Measurements from ENCODE around the gene CFAP119.

The CFAP119 gene

DNA sequence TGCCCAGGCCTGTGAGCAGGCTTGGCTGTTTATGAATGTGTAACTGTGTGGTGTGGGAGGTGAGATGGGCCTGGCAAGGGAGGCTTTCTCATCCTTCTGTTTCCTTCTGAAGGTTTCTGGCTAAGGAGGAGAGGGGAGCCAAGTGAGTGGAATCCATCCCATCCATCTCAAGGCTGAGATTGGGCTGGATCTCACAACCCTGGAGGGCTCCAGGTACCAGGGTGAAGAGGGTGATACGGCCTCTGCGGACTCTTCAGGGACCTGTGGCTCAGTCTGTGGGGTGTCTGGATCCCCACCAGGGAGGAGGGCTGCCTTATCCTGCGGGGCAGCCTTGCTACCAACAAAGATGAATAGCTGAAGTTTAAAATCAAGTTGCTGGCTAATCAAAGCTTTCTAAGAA is 18.2 kb upstream of the CFAP119 start:
- H3K4me3 ChIP-seq (replicated peaks in 1 of 2; ENCODE audit: low read depth in 2 of 2, low read length in 2 of 2) = no peak overlapping the region
- TF ChIP-seq, protein P1, sequence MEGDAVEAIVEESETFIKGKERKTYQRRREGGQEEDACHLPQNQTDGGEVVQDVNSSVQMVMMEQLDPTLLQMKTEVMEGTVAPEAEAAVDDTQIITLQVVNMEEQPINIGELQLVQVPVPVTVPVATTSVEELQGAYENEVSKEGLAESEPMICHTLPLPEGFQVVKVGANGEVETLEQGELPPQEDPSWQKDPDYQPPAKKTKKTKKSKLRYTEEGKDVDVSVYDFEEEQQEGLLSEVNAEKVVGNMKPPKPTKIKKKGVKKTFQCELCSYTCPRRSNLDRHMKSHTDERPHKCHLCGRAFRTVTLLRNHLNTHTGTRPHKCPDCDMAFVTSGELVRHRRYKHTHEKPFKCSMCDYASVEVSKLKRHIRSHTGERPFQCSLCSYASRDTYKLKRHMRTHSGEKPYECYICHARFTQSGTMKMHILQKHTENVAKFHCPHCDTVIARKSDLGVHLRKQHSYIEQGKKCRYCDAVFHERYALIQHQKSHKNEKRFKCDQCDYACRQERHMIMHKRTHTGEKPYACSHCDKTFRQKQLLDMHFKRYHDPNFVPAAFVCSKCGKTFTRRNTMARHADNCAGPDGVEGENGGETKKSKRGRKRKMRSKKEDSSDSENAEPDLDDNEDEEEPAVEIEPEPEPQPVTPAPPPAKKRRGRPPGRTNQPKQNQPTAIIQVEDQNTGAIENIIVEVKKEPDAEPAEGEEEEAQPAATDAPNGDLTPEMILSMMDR (IDR thresholded peaks at IDR 0.05; ENCODE audit: low read depth, low read length) = no peak
- no peak for DNase-seq (ENCODE audit: low read depth in 2 of 2)

DNA sequence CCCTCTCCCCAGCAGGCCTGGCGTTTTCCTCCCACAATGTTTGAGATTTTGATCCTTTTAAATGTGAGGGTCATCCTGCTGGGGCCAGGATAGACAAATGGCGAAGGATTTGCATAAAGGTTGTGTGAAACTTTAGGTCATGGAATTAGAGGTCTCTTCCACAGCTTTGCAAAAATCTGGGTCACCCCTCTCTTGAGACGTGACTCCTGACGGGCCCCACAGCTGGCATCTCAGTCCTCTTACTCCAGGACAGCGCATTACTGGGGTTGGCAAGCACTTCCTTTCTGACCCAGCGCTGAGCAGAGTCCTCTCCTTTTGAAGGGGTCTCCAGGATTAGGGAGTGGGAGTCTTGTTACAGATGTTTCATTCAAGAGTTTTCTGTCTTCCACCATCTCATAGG is 17.7 kb upstream of the CFAP119 start:
- DNase-seq (ENCODE audit: low read depth in 2 of 2) = no peak
- TF ChIP-seq, protein P1 (IDR thresholded peaks at IDR 0.05; ENCODE audit: low read depth, low read length) = no peak
- no peak overlapping the region for H3K4me3 ChIP-seq (replicated peaks in 1 of 2; ENCODE audit: low read depth in 2 of 2, low read length in 2 of 2)

DNA sequence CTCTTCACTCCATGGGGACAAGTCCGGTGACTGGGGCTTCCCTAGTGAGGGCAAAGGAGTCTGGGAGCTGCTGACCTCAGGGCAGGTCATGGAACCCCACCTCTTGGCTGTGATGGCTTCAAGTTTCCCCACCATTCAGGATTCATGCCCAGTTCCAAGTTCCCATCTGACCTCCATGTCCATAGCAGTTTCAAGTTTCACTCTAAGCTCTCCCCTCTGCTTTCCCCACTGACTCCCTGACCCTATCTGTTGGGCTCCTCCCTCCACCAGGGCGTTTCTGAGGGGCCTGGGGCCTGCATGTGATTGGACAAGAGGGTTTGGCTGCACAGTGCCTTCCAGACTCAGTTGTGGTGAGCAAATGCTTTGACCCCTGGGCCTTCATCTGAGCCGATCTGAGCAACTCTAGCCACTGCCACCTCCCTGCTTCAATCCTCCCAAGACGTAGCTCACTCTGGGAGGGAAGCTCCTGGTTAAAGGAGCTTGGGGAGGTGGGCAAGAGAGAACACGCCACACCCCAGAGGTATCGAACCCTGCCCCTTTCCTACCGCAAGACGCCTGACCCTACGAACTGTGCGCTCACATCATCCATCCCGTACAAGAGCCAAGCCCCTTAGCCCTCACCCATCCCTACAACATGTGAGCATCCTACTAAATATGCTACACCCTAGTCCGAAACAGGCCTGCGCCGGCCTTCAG is 16.8 kb upstream of the CFAP119 start:
- TF ChIP-seq, protein P1 (IDR thresholded peaks at IDR 0.05; ENCODE audit: low read depth, low read length) = no peak
- H3K4me3 ChIP-seq (replicated peaks in 1 of 2; ENCODE audit: low read depth in 2 of 2, low read length in 2 of 2) = no peak overlapping the region
- peak in 1 of 2 donors; percentile 42 for DNase-seq (ENCODE audit: low read depth in 2 of 2)

DNA sequence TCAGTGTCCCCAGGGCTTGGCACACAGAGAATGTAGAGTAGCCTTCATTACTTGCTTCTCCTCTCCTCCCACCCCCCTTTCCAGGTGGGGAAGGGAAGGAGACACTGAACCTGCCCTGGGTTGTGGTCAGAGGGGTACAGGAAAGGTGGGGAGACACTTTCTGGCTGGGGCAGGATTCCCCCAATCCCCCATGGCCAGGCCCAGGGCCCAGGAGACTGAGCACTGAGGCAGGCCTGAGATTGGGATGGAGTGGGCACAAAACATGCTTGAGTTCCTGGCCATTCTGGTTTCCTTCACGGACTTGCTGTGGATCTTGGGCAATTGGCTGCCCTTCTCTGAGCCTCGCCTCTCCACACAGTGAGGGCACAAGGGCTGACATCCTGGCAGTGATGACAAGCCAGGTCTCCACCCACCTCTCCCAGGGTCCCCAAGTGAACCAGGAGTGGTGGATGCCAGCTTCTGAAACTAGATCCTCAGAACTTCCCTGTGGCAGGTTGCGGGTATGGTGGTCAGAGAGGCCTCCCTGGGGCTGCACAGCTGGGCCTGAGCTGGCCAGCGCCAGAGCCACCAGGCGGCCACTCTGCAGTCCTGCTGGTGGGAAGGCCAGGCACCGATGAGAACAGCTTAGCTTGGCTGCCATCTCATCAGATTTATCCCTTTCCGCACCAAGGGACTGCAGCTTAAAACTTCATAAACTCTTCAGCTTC is 15.9 kb upstream of the CFAP119 start:
- DNase-seq (ENCODE audit: low read depth in 2 of 2) = no peak
- TF ChIP-seq, protein P1 (IDR thresholded peaks at IDR 0.05; ENCODE audit: low read depth, low read length) = no peak
- no peak overlapping the region for H3K4me3 ChIP-seq (replicated peaks in 1 of 2; ENCODE audit: low read depth in 2 of 2, low read length in 2 of 2)

DNA sequence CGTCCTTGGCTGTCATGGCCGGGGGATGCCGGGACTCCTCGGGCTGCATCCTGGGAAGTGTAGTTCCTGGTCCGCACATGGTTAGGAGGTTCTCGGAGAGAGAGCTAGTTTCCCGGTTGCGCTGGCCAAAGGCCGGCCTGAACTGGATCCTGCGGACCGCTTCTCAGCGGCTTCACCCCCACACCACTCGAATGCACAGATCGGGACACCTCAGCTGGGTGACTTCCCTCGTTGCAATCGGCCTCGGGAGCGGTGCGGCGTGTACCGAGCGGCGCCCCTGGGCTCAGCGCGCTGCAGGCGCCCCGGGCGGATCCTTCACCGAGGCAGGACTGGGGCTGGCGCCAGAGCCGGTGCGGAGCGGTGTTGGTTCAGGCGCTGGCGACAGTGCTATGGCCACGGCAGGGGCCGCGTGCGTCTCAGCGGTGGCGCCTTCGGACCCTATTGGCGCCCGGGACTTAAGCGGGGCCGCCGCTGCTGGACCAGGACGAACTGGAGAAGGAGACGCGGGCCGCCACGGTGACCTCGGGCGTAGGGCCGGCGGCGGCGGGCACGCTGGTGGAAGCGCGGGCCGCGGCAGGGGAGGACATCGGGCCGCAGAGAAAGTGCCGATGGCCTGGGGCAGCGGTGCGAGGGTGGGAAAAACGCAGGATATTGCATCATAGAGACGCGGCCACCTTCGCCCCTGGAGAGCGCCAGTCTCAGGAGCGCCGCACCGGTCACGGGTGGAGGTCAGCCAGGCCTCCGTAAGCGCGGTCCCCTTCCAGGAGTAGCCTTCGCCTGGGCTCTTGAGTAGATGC is 13.7 kb upstream of the CFAP119 start:
- peak overlapping the region; percentile 63 to 65 for H3K4me3 ChIP-seq (replicated peaks in 1 of 2; ENCODE audit: low read depth in 2 of 2, low read length in 2 of 2)
- TF ChIP-seq, protein P1 (IDR thresholded peaks at IDR 0.05; ENCODE audit: low read depth, low read length) = no peak
- DNase-seq (ENCODE audit: low read depth in 2 of 2) = peak; percentile 84 to 87

DNA sequence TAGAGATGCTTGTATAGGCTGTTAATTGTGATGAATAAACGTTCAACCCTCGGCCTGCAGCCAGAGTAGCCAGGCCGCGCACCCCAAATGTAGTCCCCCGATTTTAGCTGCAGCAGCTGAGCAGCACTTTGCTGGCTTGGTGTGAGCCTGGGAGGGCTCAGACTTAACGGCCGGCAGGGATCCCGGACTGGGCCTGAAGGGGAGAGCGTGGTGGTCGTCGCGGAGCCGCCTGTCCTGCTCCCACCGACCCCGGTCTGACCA is 13.2 kb upstream of the CFAP119 start:
- no peak for DNase-seq (ENCODE audit: low read depth in 2 of 2)
- H3K4me3 ChIP-seq (replicated peaks in 1 of 2; ENCODE audit: low read depth in 2 of 2, low read length in 2 of 2) = peak overlapping the region; percentile 63 to 65
- TF ChIP-seq, protein P1 (IDR thresholded peaks at IDR 0.05; ENCODE audit: low read depth, low read length) = no peak

Measured in cardiac fibroblast (primary cell).